ENCODE data around the gene MCC.

The MCC gene

GRCh38 chr5:113193311-113193978, 294.8 kb downstream of the MCC start:
- no peak for DNase-seq

GRCh38 chr5:113192541-113192940, 295.7 kb downstream of the MCC start:
- no peak for DNase-seq

- DNase-seq, result no peak
These were observed 297.9 kb downstream of the MCC start for GRCh38 chr5:113190347-113190746.

GRCh38 chr5:113189291-113189690, 299.0 kb downstream of the MCC start:
- DNase-seq, result no peak

GRCh38 chr5:113188436-113188835, 299.8 kb downstream of the MCC start:
- DNase-seq, result no peak

GRCh38 chr5:113187906-113188305, 300.3 kb downstream of the MCC start:
- DNase-seq, result no peak

GRCh38 chr5:113186061-113186460, 302.2 kb downstream of the MCC start:
- DNase-seq, result no peak

GRCh38 chr5:113183694-113184093, 304.6 kb downstream of the MCC start:
- no peak for DNase-seq

GRCh38 chr5:113182658-113183344, 305.5 kb downstream of the MCC start:
- no peak for DNase-seq

GRCh38 chr5:113181853-113182490, 306.3 kb downstream of the MCC start:
- no peak for DNase-seq

GRCh38 chr5:113181409-113181808, 306.8 kb downstream of the MCC start:
- DNase-seq, result no peak

GRCh38 chr5:113179156-113179555, 309.1 kb downstream of the MCC start:
- DNase-seq, result no peak

GRCh38 chr5:113178073-113178779, 310.0 kb downstream of the MCC start:
- no peak for DNase-seq

GRCh38 chr5:113177225-113177624, 311.0 kb downstream of the MCC start:
- no peak for DNase-seq

- DNase-seq, result no peak
These were observed 311.5 kb downstream of the MCC start for GRCh38 chr5:113176734-113177133.

- no peak for DNase-seq
These were observed 312.1 kb downstream of the MCC start for GRCh38 chr5:113176196-113176595.

GRCh38 chr5:113172231-113172826, 315.9 kb downstream of the MCC start:
- no peak for DNase-seq

- DNase-seq, result no peak
These were observed 316.7 kb downstream of the MCC start for GRCh38 chr5:113171520-113171919.

GRCh38 chr5:113170707-113171106, 317.5 kb downstream of the MCC start:
- peak; percentile 16 for DNase-seq

GRCh38 chr5:113169720-113170119, 318.5 kb downstream of the MCC start:
- no peak for DNase-seq

- DNase-seq, result no peak
These were observed 320.3 kb downstream of the MCC start for GRCh38 chr5:113167985-113168384.

- DNase-seq, result no peak
These were observed 321.3 kb downstream of the MCC start for GRCh38 chr5:113166852-113167366.

GRCh38 chr5:113166261-113166660, 322.0 kb downstream of the MCC start:
- DNase-seq, result no peak
